BJ (cell line): ENCODE measurements around the gene SLC25A40. TPM values are rescaled to one million over a fixed set of nuclear protein-coding genes. Genes with fewer than 3 reads are reported as not detected.
"Not testable (repeated sequence)": the region's sequence is repeated elsewhere in the genome, so short reads cannot be mapped to it uniquely, and the experiment has no call there.

Source experiments
- CTCF ChIA-PET: fragments of 350-600 bp; formaldehyde crosslinking; extraction: SDS; loops from one replicate; lab custom pipeline; 2021; ENCODE audit warnings: antibody characterized with exemption, inconsistent platforms; lab: Yijun Ruan, JAX
- POLR2A ChIA-PET: fragments of 300-600 bp; sonication (Branson Sonifier 250); formaldehyde crosslinking; extraction: SDS; loops from one replicate; lab custom pipeline; 2021; ENCODE audit warnings: antibody characterized with exemption; lab: Charles Lee
- DNase-seq: peaks from one replicate; pipeline ENCODE4 v3.0.0-alpha.2; 2011; ENCODE audit warnings: low read depth
- H3K27me3 ChIP-seq: 2 replicates; pipeline ENCODE4 v1.6.0; 2011; ENCODE audit warnings: low read length; ENCODE audit not compliant: control insufficient read depth, insufficient read depth
- H3K36me3 ChIP-seq: 2 replicates; pipeline ENCODE4 v1.5.1; 2011; ENCODE audit warnings: low read length; ENCODE audit not compliant: control insufficient read depth, insufficient read depth
- H3K4me3 ChIP-seq: 2 replicates; pipeline ENCODE4 v1.5.1; 2011; ENCODE audit warnings: low read depth, mild to moderate bottlenecking, control low read depth, low read length
- CTCF ChIP-seq: IDR thresholded peaks from 2 replicates; pipeline ENCODE4 v1.5.1; 2011; ENCODE audit warnings: low read depth, mild to moderate bottlenecking, control low read depth, inconsistent platforms, low read length, moderate library complexity; ENCODE audit not compliant: insufficient read depth
- polyA plus RNA-seq: library from polyadenylated mRNA; depleted of rRNA; stranded (reverse); fragments of >200 nt; gene quantifications from 2 replicates; pipeline ENCODE4 v1.2.3, GENCODE V29; 2011

SLC25A40 gene
- polyA plus RNA-seq, 1 experiment = 5.5 TPM

GRCh38 chr7:87837597-87837996 lies 38.6 kb downstream of the SLC25A40 start:
- TF ChIP-seq CTCF = no peak
- DNase-seq = no peak
- no peak overlapping the region for H3K4me3 ChIP-seq
- POLR2A ChIA-PET = no interaction called here
- no peaks in the 10 kb centered on the region for H3K36me3 ChIP-seq
- CTCF ChIA-PET = interaction anchor here (0.6 to 1.5 kb wide), 3 partner anchors 17 to 341 kb away, joined by 3 to 4 read pairs (median 3); no protein-coding TSS in a partner anchor
- H3K27me3 ChIP-seq = no peaks in the 10 kb centered on the region

GRCh38 chr7:87833130-87833529 lies 43.0 kb downstream of the SLC25A40 start:
- no peak overlapping the region for H3K4me3 ChIP-seq
- no peaks in the 10 kb centered on the region for H3K27me3 ChIP-seq
- POLR2A ChIA-PET = no interaction called here
- CTCF ChIA-PET = no interaction called here
- no peak for DNase-seq
- no peak for TF ChIP-seq CTCF
- no peaks in the 10 kb centered on the region for H3K36me3 ChIP-seq

- no peaks in the 10 kb centered on the region for H3K27me3 ChIP-seq
- no peak overlapping the region for H3K4me3 ChIP-seq
- no peaks in the 10 kb centered on the region for H3K36me3 ChIP-seq
- ChIA-PET CTCF (interaction anchor here (1.0 kb wide), 1 partner anchor 14 kb away, joined by 3 read pairs; no protein-coding TSS in a partner anchor), POLR2A (no interaction called here)
- DNase-seq = no peak
- no peak for TF ChIP-seq CTCF
Observed at GRCh38 chr7:87831097-87831496, 45.1 kb downstream of the SLC25A40 start.

GRCh38 chr7:87828383-87828782 lies 47.8 kb downstream of the SLC25A40 start:
- POLR2A ChIA-PET, CTCF ChIA-PET, DNase-seq, H3K27me3 ChIP-seq, H3K36me3 ChIP-seq, H3K4me3 ChIP-seq: not testable (repeated sequence)

- CTCF ChIA-PET = interaction anchor here (0.6 kb wide), 1 partner anchor 161 kb away, joined by 3 read pairs; no protein-coding TSS in a partner anchor
- DNase-seq, H3K36me3 ChIP-seq, H3K4me3 ChIP-seq, POLR2A ChIA-PET, H3K27me3 ChIP-seq: not testable (repeated sequence)
Observed at GRCh38 chr7:87825369-87825768, 50.8 kb downstream of the SLC25A40 start.

- POLR2A ChIA-PET, CTCF ChIA-PET, H3K36me3 ChIP-seq, H3K27me3 ChIP-seq, H3K4me3 ChIP-seq, DNase-seq: not testable (repeated sequence)
Observed at GRCh38 chr7:87822056-87822455, 54.1 kb downstream of the SLC25A40 start.

GRCh38 chr7:87818336-87818735 lies 57.8 kb downstream of the SLC25A40 start:
- H3K27me3 ChIP-seq = no peaks in the 10 kb centered on the region
- DNase-seq = no peak
- POLR2A ChIA-PET = no interaction called here
- H3K36me3 ChIP-seq = no peaks in the 10 kb centered on the region
- CTCF ChIA-PET = no interaction called here
- no peak for TF ChIP-seq CTCF
- H3K4me3 ChIP-seq = no peak overlapping the region
